AG04450 (cell line): ENCODE results near the gene NFIL3. TPM values are rescaled to one million over a fixed set of nuclear protein-coding genes. Genes with fewer than 3 reads are reported as not detected.

Source experiments
- CTCF ChIA-PET: fragments of 300-600, 350-600 bp; formaldehyde crosslinking; extraction: SDS; loops from one replicate; lab custom pipeline; 2022; ENCODE audit warnings: antibody characterized with exemption, inconsistent platforms; lab: Charles Lee
- POLR2A ChIA-PET: fragments of 350-600 bp; formaldehyde crosslinking; extraction: SDS; loops from one replicate; lab custom pipeline; 2021; ENCODE audit warnings: antibody characterized with exemption, inconsistent platforms; lab: Yijun Ruan, JAX
- DNase-seq: peaks from one replicate; pipeline ENCODE4 v3.0.0-alpha.2; 2011; ENCODE audit warnings: low read depth, low spot score
- H3K27ac ChIP-seq: one replicate; pipeline ENCODE4 v1.5.1; 2012; ENCODE audit warnings: low read depth, low read length, control low read depth
- H3K27me3 ChIP-seq: one replicate; pipeline ENCODE4 v1.6.0; 2012; ENCODE audit warnings: low read length; ENCODE audit not compliant: control insufficient read depth, insufficient read depth
- H3K4me3 ChIP-seq: 2 replicates; pipeline ENCODE4 v1.5.1; 2011; ENCODE audit warnings: mild to moderate bottlenecking, low read depth, low read length, control low read depth
- H3K9me3 ChIP-seq: 2 replicates; pipeline ENCODE4 v1.5.1; 2012; ENCODE audit warnings: low read length; ENCODE audit not compliant: control insufficient read depth, insufficient read depth
- CTCF ChIP-seq: IDR thresholded peaks from 2 replicates; pipeline ENCODE4 v1.5.1; 2011; ENCODE audit warnings: low read depth, low read length, control low read depth, inconsistent platforms
- polyA plus RNA-seq: library from polyadenylated mRNA; depleted of rRNA; stranded (reverse); fragments of >200 nt; gene quantifications from 2 replicates; pipeline ENCODE4 v1.2.3, GENCODE V29; 2011

NFIL3 gene
- polyA plus RNA-seq, 1 experiment = 30.3 TPM

GRCh38 chr9:91419222-91420191 is 4.1 kb downstream of the NFIL3 start:
- peak; percentile 82 for DNase-seq
- H3K9me3 ChIP-seq = no peaks in the 10 kb centered on the region; the same call in 1 of the 2 replicates
- peak overlapping the region; percentile 37 for H3K4me3 ChIP-seq
- peak overlapping the region; percentile 92 for H3K27ac ChIP-seq
- CTCF ChIA-PET = interaction anchor here (0.6 to 2.9 kb wide), 3 partner anchors 308 to 534 kb away, joined by 4 to 19 read pairs (median 8); no protein-coding TSS in a partner anchor
- POLR2A ChIA-PET = interaction anchor here (0.8 to 1.2 kb wide), 2 partner anchors 319 to 402 kb away, joined by 3 to 4 read pairs; no protein-coding TSS in a partner anchor
- no peak for TF ChIP-seq CTCF
- H3K27me3 ChIP-seq = no peaks in the 10 kb centered on the region

- H3K4me3 ChIP-seq = no peak overlapping the region
- CTCF ChIA-PET = no interaction called here
- H3K27ac ChIP-seq = no peak overlapping the region
- POLR2A ChIA-PET = no interaction called here
- no peaks in the 10 kb centered on the region for H3K9me3 ChIP-seq
- no peaks in the 10 kb centered on the region for H3K27me3 ChIP-seq
- no peak for TF ChIP-seq CTCF
- no peak for DNase-seq
Observed at GRCh38 chr9:91418215-91418610, 5.4 kb downstream of the NFIL3 start.

GRCh38 chr9:91417602-91418214 is 5.9 kb downstream of the NFIL3 start:
- H3K9me3 ChIP-seq = no peaks in the 10 kb centered on the region
- POLR2A ChIA-PET = interaction anchor here (0.5 kb wide), 1 partner anchor 11 kb away, joined by 3 read pairs; no protein-coding TSS in a partner anchor
- CTCF ChIA-PET = no interaction called here
- DNase-seq = no peak
- TF ChIP-seq CTCF = no peak
- no peaks in the 10 kb centered on the region for H3K27me3 ChIP-seq
- no peak overlapping the region for H3K4me3 ChIP-seq
- no peak overlapping the region for H3K27ac ChIP-seq

GRCh38 chr9:91416096-91416712 is 7.4 kb downstream of the NFIL3 start:
- CTCF ChIA-PET = no interaction called here
- H3K27ac ChIP-seq = no peak overlapping the region

More at GRCh38 chr9:91416096-91416712, 7.4 kb downstream of the NFIL3 start:
- no peak for DNase-seq
- Histone ChIP-seq H3K4me3 (no peak overlapping the region), H3K27me3 (no peaks in the 10 kb centered on the region), H3K9me3 (no peaks in the 10 kb centered on the region)
- POLR2A ChIA-PET = no interaction called here
- no peak for TF ChIP-seq CTCF
